NCI-H510A treated with DMSO at 0.1 percent for 48 hours (cell line): Measurements from ENCODE around the gene SPEM2.

Source experiments
- DNase-seq: peaks from one replicate; lab custom pipeline; 2025; lab: John Stamatoyannopoulos, UW

Gene SPEM2

GRCh38 chr17:7403977-7404736 is 21.3 kb upstream of the SPEM2 start, which contains the start of gene TMEM256:
Gene TMEM256 (minus strand): TSS chr17:7404097. CDS start chr17:7404084, 13 bp downstream.
- peak; percentile 98 for DNase-seq

GRCh38 chr17:7404737-7405349 is 20.6 kb upstream of the SPEM2 start:
- no peak for DNase-seq

- no peak for DNase-seq
Observed at GRCh38 chr17:7405350-7406234, 19.8 kb upstream of the SPEM2 start.

- no peak for DNase-seq
Observed at GRCh38 chr17:7406235-7406825, 19.1 kb upstream of the SPEM2 start.

GRCh38 chr17:7407082-7407481 is 18.3 kb upstream of the SPEM2 start:
- no peak for DNase-seq

- no peak for DNase-seq
Observed at GRCh38 chr17:7407485-7408251, 17.7 kb upstream of the SPEM2 start, which contains the start of gene NLGN2. Gene NLGN2 (plus strand): TSS chr17:7407845. CDS start chr17:7408256, 411 bp downstream.

GRCh38 chr17:7408252-7408727 is 17.1 kb upstream of the SPEM2 start:
- DNase-seq = no peak

GRCh38 chr17:7408863-7409262 is 16.6 kb upstream of the SPEM2 start:
- DNase-seq = no peak

- DNase-seq = no peak
Observed at GRCh38 chr17:7409716-7410115, 15.7 kb upstream of the SPEM2 start.

- DNase-seq = no peak
Observed at GRCh38 chr17:7410634-7411426, 14.6 kb upstream of the SPEM2 start.

- no peak for DNase-seq
Observed at GRCh38 chr17:7411427-7411750, 14.0 kb upstream of the SPEM2 start.

- DNase-seq = no peak
Observed at GRCh38 chr17:7413346-7413985, 11.9 kb upstream of the SPEM2 start.

- no peak for DNase-seq
Observed at GRCh38 chr17:7414837-7415236, 10.6 kb upstream of the SPEM2 start.

GRCh38 chr17:7415784-7416183 is 9.6 kb upstream of the SPEM2 start:
- no peak for DNase-seq

- no peak for DNase-seq
Observed at GRCh38 chr17:7416323-7416722, 9.1 kb upstream of the SPEM2 start.

GRCh38 chr17:7417056-7417655 is 8.3 kb upstream of the SPEM2 start:
- DNase-seq = no peak

- DNase-seq = no peak
Observed at GRCh38 chr17:7418472-7419152, 6.8 kb upstream of the SPEM2 start.

GRCh38 chr17:7419819-7420610 is 5.4 kb upstream of the SPEM2 start, which contains the start of gene SPEM1:
Gene SPEM1 (plus strand): TSS chr17:7420324. CDS start chr17:7420385, 61 bp downstream.
- DNase-seq = no peak
